Erythroblast (primary cell): ENCODE measurements around the gene IL1RAP.

Experiments used
- GATA1 ChIP-seq: IDR thresholded peaks from 2 replicates; pipeline ENCODE4 v1.6.1; 2011; ENCODE audit warnings: low read depth, mild to moderate bottlenecking, control low read depth, low read length, moderate library complexity
- POLR2A ChIP-seq: IDR thresholded peaks from 2 replicates; pipeline ENCODE4 v1.6.1; 2011; ENCODE audit warnings: mild to moderate bottlenecking, low read length

DNA sequence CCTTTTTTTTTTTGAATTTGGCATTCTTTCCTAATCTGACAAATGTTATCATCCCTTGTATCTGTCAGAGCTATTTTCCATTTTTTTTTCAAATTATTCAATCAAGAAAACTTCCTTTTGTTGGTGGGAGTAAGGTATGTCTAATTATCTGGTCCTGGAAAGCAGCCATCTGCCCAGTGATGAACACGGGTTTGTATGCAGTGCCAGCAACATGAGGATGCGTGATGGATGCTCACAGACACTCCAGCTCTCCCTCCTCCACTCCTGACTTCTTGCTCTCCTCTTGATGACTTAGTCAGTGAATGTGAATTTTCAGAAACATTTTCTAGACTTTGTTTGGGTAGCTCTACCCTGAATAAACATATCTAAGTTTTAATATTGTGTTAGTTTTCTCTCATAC is 79.2 kb downstream of the IL1RAP start:
- TF ChIP-seq POLR2A (no peak), GATA1 (no peak)
